ENCODE measurements around the gene SULT1E1. TPM values are rescaled to one million over a fixed set of nuclear protein-coding genes. Genes with fewer than 3 reads are reported as not detected.
A peak's percentile ranks its signal among the peaks of the same experiment; 100 is the strongest.

Gene SULT1E1, protein sequence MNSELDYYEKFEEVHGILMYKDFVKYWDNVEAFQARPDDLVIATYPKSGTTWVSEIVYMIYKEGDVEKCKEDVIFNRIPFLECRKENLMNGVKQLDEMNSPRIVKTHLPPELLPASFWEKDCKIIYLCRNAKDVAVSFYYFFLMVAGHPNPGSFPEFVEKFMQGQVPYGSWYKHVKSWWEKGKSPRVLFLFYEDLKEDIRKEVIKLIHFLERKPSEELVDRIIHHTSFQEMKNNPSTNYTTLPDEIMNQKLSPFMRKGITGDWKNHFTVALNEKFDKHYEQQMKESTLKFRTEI
- not detected for total RNA-seq
- polyA plus RNA-seq = 1 to 10 TPM in 1 of 2 donors, not detected in 1; 5.5 TPM
- long read RNA-seq, donor 1, partial matches to known transcripts = 0 of 2 reads
- long read RNA-seq, donor 1, other reads (novel, unspliced or antisense) = 2 of 2 reads
- long read RNA-seq, donor 2 = 0 reads

DNA sequence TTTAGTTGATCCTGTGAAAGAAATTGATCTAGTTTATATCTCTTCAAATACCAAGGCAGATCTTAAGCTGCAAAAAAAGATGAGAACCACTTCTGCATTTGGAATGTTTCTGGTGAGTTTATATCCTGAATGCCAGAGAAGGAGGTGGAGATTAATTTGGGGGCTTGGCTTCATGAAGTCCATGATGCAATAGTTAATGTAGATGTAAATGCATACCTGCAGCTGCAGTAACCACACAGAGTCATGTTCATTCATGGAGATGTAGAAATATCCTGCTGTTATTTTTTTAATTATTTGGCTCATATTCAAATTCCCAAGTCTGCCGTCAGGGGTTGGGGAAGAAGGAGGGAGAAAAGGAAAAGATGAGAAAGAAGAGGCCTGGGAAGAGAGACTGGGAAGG lies at the start of gene SULT1E1:
Gene SULT1E1, minus strand, starts transcription at position 94 of the 400 bp plus-strand sequence. CDS start 2,501 bp downstream, outside the sequence.
- ATAC-seq (ENCODE audit: low FRiP score) (no peak), DNase-seq (no peak)
- no peaks in the 10 kb centered on the region for H3K4me1 ChIP-seq (ENCODE audit: control insufficient read depth in 1 of 2, insufficient read depth in 2 of 2, low read length in 2 of 2)
- H3K27ac ChIP-seq (ENCODE audit: low read depth in 1 of 2, low read length in 2 of 2) = no peak within 1 kb of the TSS
- no peak within 1 kb of the TSS for H3K4me3 ChIP-seq (ENCODE audit: low read length in 2 of 2)
- no peaks in the 10 kb centered on the region for H3K9me3 ChIP-seq (ENCODE audit: control insufficient read depth, low read length)
- 23 to 32% methylated on average over 1 of the region's 1 CpG for WGBS, 2 donors
- intact Hi-C loops (cut with DNase I) = no loop called here
- no peaks in the 10 kb centered on the region for H3K36me3 ChIP-seq (ENCODE audit: control insufficient read depth in 1 of 2, insufficient read depth in 2 of 2, low read length in 1 of 2)
- H3K27me3 ChIP-seq (ENCODE audit: control insufficient read depth in 1 of 2, insufficient read depth in 2 of 2, low read length in 1 of 2) = no peaks in the 10 kb centered on the region

DNA sequence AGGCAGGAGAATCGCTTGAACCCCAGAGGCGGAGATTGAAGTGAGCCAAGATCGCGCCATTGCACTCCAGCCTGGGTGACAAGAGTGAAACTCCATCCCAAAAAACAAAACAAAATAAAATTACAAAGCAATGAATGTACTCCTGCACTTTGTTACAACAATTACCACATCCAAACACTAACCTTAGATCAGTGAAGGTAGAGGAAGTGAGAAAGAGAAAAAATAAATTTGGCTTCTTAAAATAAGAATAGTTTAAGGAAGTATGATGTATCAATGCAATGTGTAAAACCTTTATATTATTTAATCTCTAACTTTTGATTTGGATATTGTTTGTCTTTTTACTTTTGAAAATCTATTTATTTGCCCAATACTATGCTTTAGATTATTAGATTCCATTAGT lies 49.2 kb upstream of the SULT1E1 start:
- WGBS, 2 donors = 93 to 95% methylated on average over 4 of the region's 4 CpGs
- ATAC-seq (ENCODE audit: low FRiP score) = no peak
- intact Hi-C loops (cut with DNase I) = no loop called here

DNA sequence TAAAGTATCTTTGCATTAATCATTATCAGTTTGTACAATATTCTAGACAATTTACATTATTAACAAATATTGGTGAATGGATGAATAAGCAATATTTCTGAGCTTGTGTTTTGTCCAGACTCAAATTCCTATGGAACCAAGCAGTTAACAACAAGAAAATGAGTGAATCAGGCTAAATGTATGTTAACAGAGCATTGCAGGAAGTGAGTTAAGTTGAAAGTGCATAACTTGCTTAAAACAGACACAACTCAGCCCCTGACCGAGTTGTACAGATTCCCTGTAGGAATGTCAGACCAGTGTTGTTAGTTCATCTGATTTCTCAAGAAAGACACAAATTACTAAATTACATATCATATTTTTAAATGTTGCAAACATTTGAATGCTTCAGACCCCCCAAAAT lies 47.2 kb upstream of the SULT1E1 start:
- no peaks in the 10 kb centered on the region for H3K9me3 ChIP-seq (ENCODE audit: control insufficient read depth, low read length)
- intact Hi-C loops (cut with DNase I) = no loop called here
- H3K27me3 ChIP-seq (ENCODE audit: control insufficient read depth in 1 of 2, insufficient read depth in 2 of 2, low read length in 1 of 2) = no peaks in the 10 kb centered on the region
- ATAC-seq (ENCODE audit: low FRiP score) = no peak
- no peak for DNase-seq
- no peaks in the 10 kb centered on the region for H3K36me3 ChIP-seq (ENCODE audit: control insufficient read depth in 1 of 2, insufficient read depth in 2 of 2, low read length in 1 of 2)
- no peak overlapping the region for H3K27ac ChIP-seq (ENCODE audit: low read depth in 1 of 2, low read length in 2 of 2)
- 18 to 23% methylated on average over 1 of the region's 1 CpG for WGBS, 2 donors
- no peaks in the 10 kb centered on the region for H3K4me1 ChIP-seq (ENCODE audit: control insufficient read depth in 1 of 2, insufficient read depth in 2 of 2, low read length in 2 of 2)
- H3K4me3 ChIP-seq (ENCODE audit: low read length in 2 of 2) = no peak overlapping the region

More for the DNA sequence above, 49.2 kb upstream of the SULT1E1 start:
- H3K4me1 ChIP-seq (ENCODE audit: control insufficient read depth in 1 of 2, insufficient read depth in 2 of 2, low read length in 2 of 2) = no peaks in the 10 kb centered on the region
- no peaks in the 10 kb centered on the region for H3K9me3 ChIP-seq (ENCODE audit: control insufficient read depth, low read length)
- H3K27me3 ChIP-seq (ENCODE audit: control insufficient read depth in 1 of 2, insufficient read depth in 2 of 2, low read length in 1 of 2) = no peaks in the 10 kb centered on the region
- H3K27ac ChIP-seq (ENCODE audit: low read depth in 1 of 2, low read length in 2 of 2) = no peak overlapping the region
- no peaks in the 10 kb centered on the region for H3K36me3 ChIP-seq (ENCODE audit: control insufficient read depth in 1 of 2, insufficient read depth in 2 of 2, low read length in 1 of 2)
- H3K4me3 ChIP-seq (ENCODE audit: low read length in 2 of 2) = no peak overlapping the region
- DNase-seq = no peak

DNA sequence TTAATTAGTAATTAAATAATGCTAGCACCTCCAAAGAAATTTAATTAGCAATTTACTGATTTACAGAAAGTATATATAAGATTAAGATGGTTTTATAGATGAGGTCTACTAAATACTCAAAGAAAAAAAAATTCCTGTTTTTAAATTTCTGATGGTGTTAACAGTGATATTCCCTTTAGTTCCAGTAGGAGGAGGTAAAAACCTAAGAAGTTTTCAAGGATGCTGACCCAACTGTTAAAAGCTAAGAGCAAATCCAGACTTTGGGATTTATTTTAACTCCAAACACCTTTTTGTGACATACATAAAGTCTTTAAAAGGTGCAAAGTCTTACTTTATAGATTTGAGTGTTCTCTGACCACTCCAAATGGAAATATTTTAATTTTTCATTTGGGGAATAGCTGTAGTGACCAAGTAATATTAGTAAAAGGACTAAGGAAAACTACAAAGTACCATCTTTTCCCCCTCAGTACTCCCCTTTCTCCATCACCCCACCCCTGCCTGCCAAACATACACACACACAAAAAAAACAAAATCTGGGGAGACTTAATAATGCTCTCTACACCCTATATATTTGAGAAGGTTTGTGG lies 36.7 kb upstream of the SULT1E1 start:
- no peaks in the 10 kb centered on the region for H3K36me3 ChIP-seq (ENCODE audit: control insufficient read depth in 1 of 2, insufficient read depth in 2 of 2, low read length in 1 of 2)
- no peaks in the 10 kb centered on the region for H3K4me1 ChIP-seq (ENCODE audit: control insufficient read depth in 1 of 2, insufficient read depth in 2 of 2, low read length in 2 of 2)
- H3K27me3 ChIP-seq (ENCODE audit: control insufficient read depth in 1 of 2, insufficient read depth in 2 of 2, low read length in 1 of 2) = no peaks in the 10 kb centered on the region
- ATAC-seq (ENCODE audit: low FRiP score) = no peak
- DNase-seq = no peak
- intact Hi-C loops (cut with DNase I) = no loop called here
- H3K27ac ChIP-seq (ENCODE audit: low read depth in 1 of 2, low read length in 2 of 2) = no peak overlapping the region
- no peaks in the 10 kb centered on the region for H3K9me3 ChIP-seq (ENCODE audit: control insufficient read depth, low read length)
- no peak overlapping the region for H3K4me3 ChIP-seq (ENCODE audit: low read length in 2 of 2)

DNA sequence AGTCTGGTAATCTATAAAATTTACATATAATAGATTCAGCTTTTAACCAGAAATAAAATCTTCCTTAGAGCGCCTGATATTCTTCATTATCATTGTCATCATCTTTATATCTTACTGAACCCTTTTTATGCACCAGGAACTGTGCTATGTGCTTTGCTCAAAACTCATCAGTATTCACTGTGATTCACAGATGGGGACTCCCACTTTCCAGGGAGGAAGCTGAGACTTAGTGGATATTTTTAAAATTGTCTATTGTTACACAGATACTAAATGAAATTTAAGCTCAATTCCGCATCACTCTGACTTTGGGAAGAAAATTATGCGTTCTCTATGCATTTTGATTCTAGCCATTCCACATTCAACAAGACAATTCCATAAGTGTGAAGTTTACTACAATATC lies 34.8 kb upstream of the SULT1E1 start:
- H3K36me3 ChIP-seq (ENCODE audit: control insufficient read depth in 1 of 2, insufficient read depth in 2 of 2, low read length in 1 of 2) = no peaks in the 10 kb centered on the region
- no peak overlapping the region for H3K4me3 ChIP-seq (ENCODE audit: low read length in 2 of 2)
- WGBS, 2 donors = 86 to 95% methylated on average over 3 of the region's 3 CpGs
- no peak overlapping the region for H3K27ac ChIP-seq (ENCODE audit: low read depth in 1 of 2, low read length in 2 of 2)
- intact Hi-C loops (cut with DNase I) = no loop called here
- H3K4me1 ChIP-seq (ENCODE audit: control insufficient read depth in 1 of 2, insufficient read depth in 2 of 2, low read length in 2 of 2) = no peaks in the 10 kb centered on the region
- H3K27me3 ChIP-seq (ENCODE audit: control insufficient read depth in 1 of 2, insufficient read depth in 2 of 2, low read length in 1 of 2) = no peaks in the 10 kb centered on the region
- no peak for ATAC-seq (ENCODE audit: low FRiP score)
- no peak for DNase-seq
- H3K9me3 ChIP-seq (ENCODE audit: control insufficient read depth, low read length) = no peaks in the 10 kb centered on the region

- Histone ChIP-seq H3K9me3 (ENCODE audit: control insufficient read depth, low read length) (no peaks in the 10 kb centered on the region), H3K36me3 (ENCODE audit: control insufficient read depth in 1 of 2, insufficient read depth in 2 of 2, low read length in 1 of 2) (no peaks in the 10 kb centered on the region), H3K27me3 (ENCODE audit: control insufficient read depth in 1 of 2, insufficient read depth in 2 of 2, low read length in 1 of 2) (no peaks in the 10 kb centered on the region), H3K4me1 (ENCODE audit: control insufficient read depth in 1 of 2, insufficient read depth in 2 of 2, low read length in 2 of 2) (no peaks in the 10 kb centered on the region), H3K4me3 (ENCODE audit: low read length in 2 of 2) (no peak overlapping the region), H3K27ac (ENCODE audit: low read depth in 1 of 2, low read length in 2 of 2) (no peak overlapping the region)
- intact Hi-C loops (cut with DNase I) = no loop called here
- ATAC-seq (ENCODE audit: low FRiP score) = no peak
- 56 to 68% methylated on average over 5 of the region's 5 CpGs for WGBS, 2 donors
- DNase-seq = no peak
Observed at GRCh38 chr4:69894186-69894585, 34.2 kb upstream of the SULT1E1 start.

DNA sequence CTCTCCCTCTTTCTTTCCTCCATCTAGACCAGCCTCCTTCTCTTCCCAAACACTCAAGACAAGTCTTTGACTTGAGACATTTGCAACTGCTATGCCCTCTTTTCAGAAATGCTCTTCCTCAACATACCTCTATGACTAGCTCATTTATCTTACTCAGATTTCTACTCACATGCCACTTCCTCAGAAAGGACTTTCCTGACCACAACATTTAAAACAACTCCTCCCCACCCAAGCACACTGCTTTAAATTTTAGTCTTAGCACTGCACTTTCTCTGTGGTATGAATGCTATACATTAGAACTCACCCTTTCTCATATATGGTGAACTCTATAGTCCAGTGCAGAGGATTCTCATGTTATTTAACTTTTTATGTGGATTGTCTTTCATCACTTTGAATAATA lies 28.4 kb upstream of the SULT1E1 start:
- H3K4me3 ChIP-seq (ENCODE audit: low read length in 2 of 2) = no peak overlapping the region
- ATAC-seq (ENCODE audit: low FRiP score) (no peak), DNase-seq (no peak)
- intact Hi-C loops (cut with DNase I) = no loop called here
- H3K27ac ChIP-seq (ENCODE audit: low read depth in 1 of 2, low read length in 2 of 2) = no peak overlapping the region
- H3K4me1 ChIP-seq (ENCODE audit: control insufficient read depth in 1 of 2, insufficient read depth in 2 of 2, low read length in 2 of 2) = no peaks in the 10 kb centered on the region
- H3K27me3 ChIP-seq (ENCODE audit: control insufficient read depth in 1 of 2, insufficient read depth in 2 of 2, low read length in 1 of 2) = no peaks in the 10 kb centered on the region
- H3K9me3 ChIP-seq (ENCODE audit: control insufficient read depth, low read length) = no peaks in the 10 kb centered on the region
- H3K36me3 ChIP-seq (ENCODE audit: control insufficient read depth in 1 of 2, insufficient read depth in 2 of 2, low read length in 1 of 2) = no peaks in the 10 kb centered on the region

- H3K27ac ChIP-seq (ENCODE audit: low read depth in 1 of 2, low read length in 2 of 2) = no peak overlapping the region
- no peaks in the 10 kb centered on the region for H3K27me3 ChIP-seq (ENCODE audit: control insufficient read depth in 1 of 2, insufficient read depth in 2 of 2, low read length in 1 of 2)
- H3K4me1 ChIP-seq (ENCODE audit: control insufficient read depth in 1 of 2, insufficient read depth in 2 of 2, low read length in 2 of 2) = no peaks in the 10 kb centered on the region
- ATAC-seq (ENCODE audit: low FRiP score) = no peak
- H3K9me3 ChIP-seq (ENCODE audit: control insufficient read depth, low read length) = no peaks in the 10 kb centered on the region
- no peak for DNase-seq
- H3K36me3 ChIP-seq (ENCODE audit: control insufficient read depth in 1 of 2, insufficient read depth in 2 of 2, low read length in 1 of 2) = no peaks in the 10 kb centered on the region
- H3K4me3 ChIP-seq (ENCODE audit: low read length in 2 of 2) = no peak overlapping the region
- intact Hi-C loops (cut with DNase I) = loop anchor here (5.0 kb wide), 2 partner anchors 190 to 195 kb away; no protein-coding TSS in a partner anchor
Observed at GRCh38 chr4:69882150-69882549, 22.2 kb upstream of the SULT1E1 start.

DNA sequence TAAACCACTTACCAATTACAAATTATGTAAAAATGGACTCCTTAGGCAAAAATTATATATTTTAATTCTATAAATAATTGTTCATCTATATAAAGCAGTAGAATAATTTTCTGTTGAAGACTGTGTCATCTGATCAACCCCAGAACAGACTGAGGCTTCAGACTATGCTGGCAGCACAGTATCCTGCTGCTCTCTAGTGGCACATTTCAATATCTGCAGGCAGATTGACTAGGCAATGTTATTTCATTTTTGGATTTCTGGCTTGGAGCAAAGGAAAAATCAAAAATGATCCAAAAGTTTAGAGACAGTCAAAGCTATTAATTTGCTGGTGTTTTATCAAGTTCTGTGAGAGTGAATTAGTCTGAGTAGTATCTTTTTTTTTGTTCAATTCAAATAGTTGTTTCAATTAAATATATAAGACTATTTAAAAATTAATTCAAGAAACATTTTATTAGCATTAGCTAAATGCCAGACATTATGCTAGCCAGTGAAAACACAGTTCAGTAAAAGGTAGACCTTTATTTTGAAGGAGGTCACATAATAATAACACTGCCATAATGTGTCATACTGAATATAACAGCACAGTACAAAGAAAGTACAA lies 21.3 kb upstream of the SULT1E1 start:
- ATAC-seq (ENCODE audit: low FRiP score) = peak; percentile 87

More for the DNA sequence above, 21.3 kb upstream of the SULT1E1 start:
- no peaks in the 10 kb centered on the region for H3K4me1 ChIP-seq (ENCODE audit: control insufficient read depth in 1 of 2, insufficient read depth in 2 of 2, low read length in 2 of 2)
- no peaks in the 10 kb centered on the region for H3K27me3 ChIP-seq (ENCODE audit: control insufficient read depth in 1 of 2, insufficient read depth in 2 of 2, low read length in 1 of 2)
- no peaks in the 10 kb centered on the region for H3K36me3 ChIP-seq (ENCODE audit: control insufficient read depth in 1 of 2, insufficient read depth in 2 of 2, low read length in 1 of 2)
- no peak for DNase-seq
- H3K27ac ChIP-seq (ENCODE audit: low read depth in 1 of 2, low read length in 2 of 2) = no peak overlapping the region
- H3K4me3 ChIP-seq (ENCODE audit: low read length in 2 of 2) = no peak overlapping the region
- H3K9me3 ChIP-seq (ENCODE audit: control insufficient read depth, low read length) = no peaks in the 10 kb centered on the region
- intact Hi-C loops (cut with DNase I) = loop anchor here (5.0 kb wide), 2 partner anchors 189 to 194 kb away; no protein-coding TSS in a partner anchor

Data from aorta (tissue), 5 donors.